ENCODE data around the gene SIRT4. TPM values are rescaled to one million over a fixed set of nuclear protein-coding genes. Genes with fewer than 3 reads are reported as not detected.

Gene SIRT4
- total and polyA plus RNA-seq, 2 donors: 1.8 to 2.3 TPM

GRCh38 chr12:120356567-120357030 is 54.5 kb downstream of the SIRT4 start:
- no peak overlapping the region for H3K4me3 ChIP-seq (ENCODE audit: low read depth, low read length)
- DNase-seq (ENCODE audit: extremely low spot score): peak; percentile 48
- WGBS: 59% methylated on average over 13 of the region's 13 CpGs
- H3K27ac ChIP-seq (ENCODE audit: low read depth): no peak overlapping the region
- H3K4me1 ChIP-seq (ENCODE audit: insufficient read depth): no peaks in the 10 kb centered on the region
- no peaks in the 10 kb centered on the region for H3K36me3 ChIP-seq (ENCODE audit: insufficient read depth)

- no peak overlapping the region for H3K27ac ChIP-seq (ENCODE audit: low read depth)
- H3K4me3 ChIP-seq (ENCODE audit: low read depth, low read length): no peak overlapping the region
- DNase-seq (ENCODE audit: extremely low spot score): no peak
- H3K36me3 ChIP-seq (ENCODE audit: insufficient read depth): no peaks in the 10 kb centered on the region
- no peaks in the 10 kb centered on the region for H3K4me1 ChIP-seq (ENCODE audit: insufficient read depth)
- 88% methylated on average over 5 of the region's 5 CpGs for WGBS
Observed at GRCh38 chr12:120357104-120357503, 55.0 kb downstream of the SIRT4 start.

- Histone ChIP-seq H3K4me3 (ENCODE audit: low read depth, low read length) (no peak overlapping the region), H3K27ac (ENCODE audit: low read depth) (no peak overlapping the region), H3K4me1 (ENCODE audit: insufficient read depth) (no peaks in the 10 kb centered on the region), H3K36me3 (ENCODE audit: insufficient read depth) (no peaks in the 10 kb centered on the region)
- WGBS: 59% methylated on average over 19 of the region's 19 CpGs
- no peak for DNase-seq (ENCODE audit: extremely low spot score)
Observed at GRCh38 chr12:120358412-120359100, 56.4 kb downstream of the SIRT4 start.

- Histone ChIP-seq H3K4me3 (ENCODE audit: low read depth, low read length) (no peak overlapping the region), H3K4me1 (ENCODE audit: insufficient read depth) (no peaks in the 10 kb centered on the region), H3K27ac (ENCODE audit: low read depth) (no peak overlapping the region), H3K36me3 (ENCODE audit: insufficient read depth) (no peaks in the 10 kb centered on the region)
- DNase-seq (ENCODE audit: extremely low spot score): no peak
- WGBS: 89% methylated on average over 1 of the region's 1 CpG
Observed at GRCh38 chr12:120359128-120359527, 57.0 kb downstream of the SIRT4 start.

GRCh38 chr12:120361506-120362208 is 59.5 kb downstream of the SIRT4 start:
- no peak overlapping the region for H3K27ac ChIP-seq (ENCODE audit: low read depth)
- H3K36me3 ChIP-seq (ENCODE audit: insufficient read depth): no peaks in the 10 kb centered on the region
- H3K4me1 ChIP-seq (ENCODE audit: insufficient read depth): no peaks in the 10 kb centered on the region
- peak overlapping the region; percentile 32 for H3K4me3 ChIP-seq (ENCODE audit: low read depth, low read length)
- 5% methylated on average over 56 of the region's 56 CpGs for WGBS
- peak; percentile 45 for DNase-seq (ENCODE audit: extremely low spot score)

Small RNA genes lying within 50 kb of the gene (small RNA-seq; reads per million reads assigned to genes)
- gene RNU4-1 (274 reads per million, percentile 98 among the genes with 10 or more reads in this experiment), gene RNU4-2 (1,500 reads per million, percentile 99 among the genes with 10 or more reads in this experiment), gene RNU6-1088P (not detected)

Other genes starting within 250 kb of the SIRT4 start
- 14.9 TPM for gene RAB35, start 185.6 kb upstream of the SIRT4 start, total RNA-seq
- 42.4 TPM for gene RAB35, start 185.6 kb upstream of the SIRT4 start, polyA plus RNA-seq
- gene GCN1, start 107.6 kb upstream of the SIRT4 start, total RNA-seq: 76.9 TPM
- gene GCN1, start 107.6 kb upstream of the SIRT4 start, polyA plus RNA-seq: 30.4 TPM
- 1,987 TPM for gene RPLP0, start 101.2 kb upstream of the SIRT4 start, total RNA-seq
- 3,611 TPM for gene RPLP0, start 101.2 kb upstream of the SIRT4 start, polyA plus RNA-seq
- gene PXN, start 36.6 kb upstream of the SIRT4 start, total RNA-seq: 32.4 TPM
- gene PXN, start 36.6 kb upstream of the SIRT4 start, polyA plus RNA-seq: 111 TPM
- gene RNU4-2, start 10.4 kb upstream of the SIRT4 start, total RNA-seq: under 0.01 TPM
- gene RNU4-2, start 10.4 kb upstream of the SIRT4 start, polyA plus RNA-seq: not detected
- gene RNU4-1, start 9.1 kb upstream of the SIRT4 start, total RNA-seq: under 0.01 TPM
- gene RNU4-1, start 9.1 kb upstream of the SIRT4 start, polyA plus RNA-seq: not detected
- gene PLA2G1B, start 25.5 kb downstream of the SIRT4 start, total RNA-seq: 0.90 TPM
- gene PLA2G1B, start 25.5 kb downstream of the SIRT4 start, polyA plus RNA-seq: 0.60 TPM
- gene MSI1, start 66.8 kb downstream of the SIRT4 start, total RNA-seq: 1.5 TPM
- 0.54 TPM for gene MSI1, start 66.8 kb downstream of the SIRT4 start, polyA plus RNA-seq
- 278 TPM for gene COX6A1, start 135.8 kb downstream of the SIRT4 start, total RNA-seq
- 715 TPM for gene COX6A1, start 135.8 kb downstream of the SIRT4 start, polyA plus RNA-seq
- 12.4 TPM for gene TRIAP1, start 144.1 kb downstream of the SIRT4 start, total RNA-seq
- gene TRIAP1, start 144.1 kb downstream of the SIRT4 start, polyA plus RNA-seq: 21.4 TPM
- gene GATC, start 144.1 kb downstream of the SIRT4 start, total RNA-seq: 26.2 TPM
- gene GATC, start 144.1 kb downstream of the SIRT4 start, polyA plus RNA-seq: 11.9 TPM
- 90.6 TPM for gene SRSF9, start 167.4 kb downstream of the SIRT4 start, total RNA-seq
- gene SRSF9, start 167.4 kb downstream of the SIRT4 start, polyA plus RNA-seq: 80.0 TPM
- gene DYNLL1, start 193.8 kb downstream of the SIRT4 start, total RNA-seq: 247 TPM
- gene DYNLL1, start 193.8 kb downstream of the SIRT4 start, polyA plus RNA-seq: 458 TPM
- gene COQ5, start 226.8 kb downstream of the SIRT4 start, total RNA-seq: 26.8 TPM
- gene COQ5, start 226.8 kb downstream of the SIRT4 start, polyA plus RNA-seq: 25.0 TPM
- gene RNF10, start 232.0 kb downstream of the SIRT4 start, total RNA-seq: 86.6 TPM
- gene RNF10, start 232.0 kb downstream of the SIRT4 start, polyA plus RNA-seq: 98.4 TPM